Mammary epithelial cell (primary cell): ENCODE measurements around the gene ZNF467.

ENCODE experiments used
- CTCF ChIP-seq, 2 donors: IDR thresholded peaks in 1 of 2; conservative IDR thresholded peaks in 1 of 2; 2 replicates each; pipeline ENCODE4 v1.5.1; 2011 to 2012; ENCODE audit warnings: inconsistent platforms in 2 of 2, low read length in 2 of 2, mild to moderate bottlenecking in 2 of 2, control low read depth in 1 of 2, low read depth in 1 of 2; ENCODE audit not compliant: insufficient read depth in 1 of 2; ENCODE audit errors: extremely low read depth in 1 of 2
- EZH2 ChIP-seq: IDR thresholded peaks from 2 replicates; pipeline ENCODE4 v1.6.1; 2012; ENCODE audit warnings: low read length, inconsistent platforms, borderline replicate concordance

GRCh38 chr7:149735779-149736477 lies 37.5 kb downstream of the ZNF467 start:
- TF ChIP-seq CTCF (conservative IDR thresholded peaks at IDR 0.05 in 1 of 2, IDR thresholded peaks at IDR 0.05 in 1 of 2; ENCODE audit: extremely low read depth in 1 of 2, insufficient read depth in 1 of 2, low read depth in 1 of 2, low read length in 2 of 2): no peak
- TF ChIP-seq EZH2: no peak
